ENCODE data around the gene MRLN.
"Not testable (repeated sequence)": the region's sequence is repeated elsewhere in the genome, so short reads cannot be mapped to it uniquely, and the experiment has no call there.

Gene MRLN

DNA sequence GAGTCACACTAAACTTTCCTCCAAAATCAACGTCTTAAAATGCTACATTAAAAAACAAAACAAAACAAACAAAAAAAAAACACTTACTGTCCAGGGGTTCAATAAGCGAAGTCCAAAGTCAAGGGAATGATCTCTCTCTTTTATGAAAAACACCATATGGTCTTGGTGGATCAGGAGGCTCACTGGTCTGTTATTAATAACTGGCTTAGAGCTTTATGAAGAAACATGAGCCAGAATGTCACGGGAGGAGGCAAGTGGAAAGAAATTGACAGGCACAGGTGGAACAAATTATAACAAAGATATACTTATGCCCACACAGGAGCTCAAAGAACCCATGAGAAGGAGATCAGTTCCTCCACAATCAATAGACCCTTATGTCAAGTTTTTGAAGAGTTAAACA is at the start of gene MRLN:
MRLN (minus strand) TSS at position 189 of the 400 bp plus-strand sequence.
- Histone ChIP-seq H3K36me3 (ENCODE audit: control insufficient read depth in 2 of 2, insufficient read depth in 2 of 2, low read length in 2 of 2) (no peaks in the 10 kb centered on the region), H3K4me3 (ENCODE audit: low read length in 2 of 2) (no peak within 1 kb of the TSS), H3K4me1 (ENCODE audit: control insufficient read depth in 2 of 2, insufficient read depth in 2 of 2, low read length in 2 of 2) (peaks cover 0 to 5% of the 10 kb centered on the region in 2 donors), H3K9ac (ENCODE audit: low read depth in 1 of 2, low read length in 2 of 2) (no peak within 1 kb of the TSS), H3K27ac (ENCODE audit: low read depth in 2 of 2, low read length in 2 of 2) (no peak within 1 kb of the TSS), H3K27me3 (ENCODE audit: control insufficient read depth in 2 of 2, insufficient read depth in 2 of 2, low read length in 2 of 2) (no peaks in the 10 kb centered on the region), H3K9me3 (ENCODE audit: control insufficient read depth in 2 of 2, low read length in 2 of 2) (no peaks in the 10 kb centered on the region)

DNA sequence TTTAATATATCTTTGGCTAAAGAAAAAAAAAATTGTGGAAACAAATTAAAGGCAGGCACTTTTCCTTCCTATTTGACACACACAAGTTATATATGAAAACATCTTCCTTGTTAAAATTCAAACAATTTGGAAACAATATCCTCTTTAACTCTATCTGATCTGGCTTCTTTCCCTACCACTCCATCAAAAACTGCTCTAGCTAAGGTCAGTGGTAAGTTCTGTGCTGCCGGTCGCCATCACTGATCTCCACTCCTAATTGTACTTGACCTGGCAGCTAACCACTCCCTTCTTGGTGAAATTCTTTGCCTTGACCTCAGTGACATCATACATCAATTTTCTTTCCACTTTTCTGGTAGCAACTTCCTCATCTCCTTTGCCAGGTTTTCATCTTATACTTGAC is 47.9 kb upstream of the MRLN start:
- H3K9ac ChIP-seq (ENCODE audit: low read depth in 1 of 2, low read length in 2 of 2) = no peak overlapping the region
- no peaks in the 10 kb centered on the region for H3K9me3 ChIP-seq (ENCODE audit: control insufficient read depth in 2 of 2, low read length in 2 of 2)
- peaks cover 36 to 42% of the 10 kb centered on the region in 2 donors for H3K36me3 ChIP-seq (ENCODE audit: control insufficient read depth in 2 of 2, insufficient read depth in 2 of 2, low read length in 2 of 2)
- no peaks in the 10 kb centered on the region for H3K4me1 ChIP-seq (ENCODE audit: control insufficient read depth in 2 of 2, insufficient read depth in 2 of 2, low read length in 2 of 2)
- H3K27me3 ChIP-seq (ENCODE audit: control insufficient read depth in 2 of 2, insufficient read depth in 2 of 2, low read length in 2 of 2) = no peaks in the 10 kb centered on the region
- H3K4me3 ChIP-seq (ENCODE audit: low read length in 2 of 2) = no peak overlapping the region
- H3K27ac ChIP-seq (ENCODE audit: low read depth in 2 of 2, low read length in 2 of 2) = no peak overlapping the region

DNA sequence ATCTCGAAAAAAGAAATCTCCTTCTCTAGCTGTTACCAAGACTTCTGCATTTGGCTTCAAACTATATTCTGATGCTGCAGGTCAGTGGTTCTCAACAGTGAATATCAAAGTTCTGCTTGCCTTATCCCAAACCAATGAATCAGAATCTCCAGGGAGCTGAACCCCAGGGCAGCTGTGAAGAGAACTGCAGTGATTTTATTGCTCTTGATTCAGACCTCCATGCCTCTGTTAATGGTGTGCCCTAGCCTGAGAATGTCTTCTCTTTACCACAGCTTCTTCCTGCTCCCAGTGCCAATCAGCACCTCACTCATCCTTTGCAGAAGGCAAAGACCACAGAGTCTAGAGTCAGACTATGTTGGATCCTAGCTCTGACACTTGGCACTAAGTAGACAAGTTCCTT is 46.2 kb upstream of the MRLN start:
- peaks cover 24 to 38% of the 10 kb centered on the region in 2 donors for H3K36me3 ChIP-seq (ENCODE audit: control insufficient read depth in 2 of 2, insufficient read depth in 2 of 2, low read length in 2 of 2)
- H3K27me3 ChIP-seq (ENCODE audit: control insufficient read depth in 2 of 2, insufficient read depth in 2 of 2, low read length in 2 of 2) = no peaks in the 10 kb centered on the region
- no peak overlapping the region for H3K9ac ChIP-seq (ENCODE audit: low read depth in 1 of 2, low read length in 2 of 2)
- H3K9me3 ChIP-seq (ENCODE audit: control insufficient read depth in 2 of 2, low read length in 2 of 2) = no peaks in the 10 kb centered on the region
- no peak overlapping the region for H3K27ac ChIP-seq (ENCODE audit: low read depth in 2 of 2, low read length in 2 of 2)
- no peak overlapping the region for H3K4me3 ChIP-seq (ENCODE audit: low read length in 2 of 2)
- no peaks in the 10 kb centered on the region for H3K4me1 ChIP-seq (ENCODE audit: control insufficient read depth in 2 of 2, insufficient read depth in 2 of 2, low read length in 2 of 2)

DNA sequence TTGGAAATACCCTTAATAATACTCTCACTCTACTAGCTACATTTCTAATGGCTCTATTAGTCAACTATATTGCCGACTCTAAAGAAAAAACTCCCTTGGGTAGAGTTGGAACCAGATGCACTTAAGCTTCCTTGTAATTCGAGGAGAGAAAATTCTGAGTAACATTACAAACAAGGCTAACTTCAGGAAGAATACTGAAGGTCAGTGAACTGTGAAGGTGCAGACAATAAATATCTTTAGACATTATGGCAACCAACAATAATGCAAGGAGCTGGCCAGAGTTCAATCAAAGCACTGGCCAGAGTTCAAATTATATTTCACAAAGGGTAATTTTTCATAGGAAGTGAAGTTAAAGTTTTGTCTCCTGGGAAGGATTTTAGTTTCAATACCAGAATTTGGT is 40.7 kb upstream of the MRLN start:
- H3K36me3 ChIP-seq (ENCODE audit: control insufficient read depth in 2 of 2, insufficient read depth in 2 of 2, low read length in 2 of 2) = peaks cover 21 to 42% of the 10 kb centered on the region in 2 donors
- no peak overlapping the region for H3K4me3 ChIP-seq (ENCODE audit: low read length in 2 of 2)
- no peak overlapping the region for H3K27ac ChIP-seq (ENCODE audit: low read depth in 2 of 2, low read length in 2 of 2)
- no peaks in the 10 kb centered on the region for H3K27me3 ChIP-seq (ENCODE audit: control insufficient read depth in 2 of 2, insufficient read depth in 2 of 2, low read length in 2 of 2)
- no peaks in the 10 kb centered on the region for H3K9me3 ChIP-seq (ENCODE audit: control insufficient read depth in 2 of 2, low read length in 2 of 2)
- H3K9ac ChIP-seq (ENCODE audit: low read depth in 1 of 2, low read length in 2 of 2) = no peak overlapping the region
- peaks cover 0 to 6% of the 10 kb centered on the region in 2 donors for H3K4me1 ChIP-seq (ENCODE audit: control insufficient read depth in 2 of 2, insufficient read depth in 2 of 2, low read length in 2 of 2)

DNA sequence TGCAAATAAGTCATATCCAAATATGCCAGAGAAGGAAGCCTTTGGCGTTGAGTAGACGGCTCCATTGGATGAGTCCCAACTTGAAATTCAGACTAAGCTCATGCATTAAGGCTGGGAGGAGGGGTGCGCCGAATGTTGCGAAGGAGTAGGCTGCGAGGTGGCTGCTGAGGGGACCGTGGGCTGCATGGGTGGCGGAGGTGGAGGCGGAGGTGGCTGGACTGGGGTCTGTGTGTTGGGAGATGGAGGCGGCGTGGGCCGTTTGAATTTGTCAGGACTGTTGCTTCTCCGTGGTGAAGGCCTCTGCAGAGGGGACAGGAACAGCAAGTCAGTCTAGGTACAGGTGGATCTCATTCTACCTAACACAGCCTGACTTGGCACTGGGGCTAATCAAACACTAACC is 39.6 kb upstream of the MRLN start:
- Histone ChIP-seq H3K36me3 (ENCODE audit: control insufficient read depth in 2 of 2, insufficient read depth in 2 of 2, low read length in 2 of 2) (peaks cover 21 to 40% of the 10 kb centered on the region in 2 donors), H3K27ac (ENCODE audit: low read depth in 2 of 2, low read length in 2 of 2) (no peak overlapping the region)

DNA sequence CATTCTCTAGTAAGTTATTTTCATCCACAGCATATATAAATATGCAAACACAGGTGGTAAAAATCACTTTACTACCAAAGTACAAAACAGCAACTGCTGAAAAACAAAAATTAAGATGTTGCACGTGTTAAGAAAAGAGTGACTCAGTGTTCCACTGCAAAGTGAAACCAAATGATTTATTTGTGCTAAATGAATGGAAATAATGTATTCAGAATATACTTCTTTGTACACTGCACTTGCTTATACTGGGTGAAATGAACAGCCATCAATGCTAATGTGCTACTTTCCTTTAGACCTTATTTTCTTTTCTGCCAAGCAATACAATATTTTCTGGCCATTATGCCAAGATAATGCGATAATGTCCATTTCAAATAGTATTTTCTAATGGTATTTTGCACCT is 38.3 kb upstream of the MRLN start:
- no peak overlapping the region for H3K4me3 ChIP-seq (ENCODE audit: low read length in 2 of 2)
- no peaks in the 10 kb centered on the region for H3K9me3 ChIP-seq (ENCODE audit: control insufficient read depth in 2 of 2, low read length in 2 of 2)
- no peak overlapping the region for H3K9ac ChIP-seq (ENCODE audit: low read depth in 1 of 2, low read length in 2 of 2)
- peaks cover 17 to 32% of the 10 kb centered on the region in 2 donors for H3K36me3 ChIP-seq (ENCODE audit: control insufficient read depth in 2 of 2, insufficient read depth in 2 of 2, low read length in 2 of 2)
- no peak overlapping the region for H3K27ac ChIP-seq (ENCODE audit: low read depth in 2 of 2, low read length in 2 of 2)
- H3K27me3 ChIP-seq (ENCODE audit: control insufficient read depth in 2 of 2, insufficient read depth in 2 of 2, low read length in 2 of 2) = no peaks in the 10 kb centered on the region
- H3K4me1 ChIP-seq (ENCODE audit: control insufficient read depth in 2 of 2, insufficient read depth in 2 of 2, low read length in 2 of 2) = peaks cover 0 to 6% of the 10 kb centered on the region in 2 donors

More for the DNA sequence above, 39.6 kb upstream of the MRLN start:
- H3K4me3 ChIP-seq (ENCODE audit: low read length in 2 of 2) = no peak overlapping the region
- peaks cover 0 to 6% of the 10 kb centered on the region in 2 donors for H3K4me1 ChIP-seq (ENCODE audit: control insufficient read depth in 2 of 2, insufficient read depth in 2 of 2, low read length in 2 of 2)
- H3K9ac ChIP-seq (ENCODE audit: low read depth in 1 of 2, low read length in 2 of 2) = no peak overlapping the region
- no peaks in the 10 kb centered on the region for H3K9me3 ChIP-seq (ENCODE audit: control insufficient read depth in 2 of 2, low read length in 2 of 2)
- no peaks in the 10 kb centered on the region for H3K27me3 ChIP-seq (ENCODE audit: control insufficient read depth in 2 of 2, insufficient read depth in 2 of 2, low read length in 2 of 2)

DNA sequence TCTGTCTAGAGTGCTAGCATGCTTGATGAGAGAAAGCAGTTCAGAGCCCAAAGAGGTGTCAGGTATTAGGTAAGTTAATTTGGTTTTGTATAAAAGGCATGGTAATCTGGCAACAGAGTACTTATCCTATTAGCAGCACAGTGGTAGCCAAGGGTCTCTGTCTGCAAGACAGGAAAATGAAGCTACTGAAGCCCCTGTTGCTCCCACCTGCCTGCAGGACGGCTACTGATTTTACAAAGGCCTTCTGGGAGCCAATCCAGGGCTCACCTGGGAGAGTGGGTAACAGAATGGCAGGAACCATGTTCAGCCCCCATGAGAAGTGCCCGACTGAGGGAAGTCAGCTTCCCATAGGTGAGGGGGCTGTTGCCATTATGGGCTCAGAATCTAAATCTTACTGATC is 36.8 kb upstream of the MRLN start:
- H3K4me1 ChIP-seq (ENCODE audit: control insufficient read depth in 2 of 2, insufficient read depth in 2 of 2, low read length in 2 of 2); H3K27ac ChIP-seq (ENCODE audit: low read depth in 2 of 2, low read length in 2 of 2); H3K9ac ChIP-seq (ENCODE audit: low read depth in 1 of 2, low read length in 2 of 2); H3K9me3 ChIP-seq (ENCODE audit: control insufficient read depth in 2 of 2, low read length in 2 of 2); H3K27me3 ChIP-seq (ENCODE audit: control insufficient read depth in 2 of 2, insufficient read depth in 2 of 2, low read length in 2 of 2); H3K4me3 ChIP-seq (ENCODE audit: low read length in 2 of 2): not testable (repeated sequence)
- peaks cover 17 to 28% of the 10 kb centered on the region in 2 donors for H3K36me3 ChIP-seq (ENCODE audit: control insufficient read depth in 2 of 2, insufficient read depth in 2 of 2, low read length in 2 of 2)

DNA sequence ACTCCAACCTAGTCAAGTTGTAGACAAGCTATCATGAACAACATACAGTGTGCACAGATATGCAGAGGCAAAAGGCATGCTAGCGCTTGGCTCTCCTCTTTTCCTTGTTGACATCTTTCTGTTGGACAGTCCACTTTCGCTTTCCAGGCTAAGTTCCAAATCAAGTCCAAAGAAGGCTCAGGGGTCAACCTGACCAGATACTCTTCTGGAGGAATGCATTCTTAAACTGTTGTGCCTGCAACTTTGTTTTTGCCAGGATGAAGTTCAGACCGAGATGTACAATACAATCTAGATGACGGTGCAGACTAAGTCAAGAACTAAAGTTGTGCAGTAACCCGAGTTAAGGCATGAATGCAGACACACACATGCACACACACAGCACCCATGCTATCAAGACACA is 35.7 kb upstream of the MRLN start:
- not testable (repeated sequence) for H3K9me3 ChIP-seq (ENCODE audit: control insufficient read depth in 2 of 2, low read length in 2 of 2); H3K27me3 ChIP-seq (ENCODE audit: control insufficient read depth in 2 of 2, insufficient read depth in 2 of 2, low read length in 2 of 2); H3K9ac ChIP-seq (ENCODE audit: low read depth in 1 of 2, low read length in 2 of 2); H3K4me3 ChIP-seq (ENCODE audit: low read length in 2 of 2); H3K27ac ChIP-seq (ENCODE audit: low read depth in 2 of 2, low read length in 2 of 2); H3K4me1 ChIP-seq (ENCODE audit: control insufficient read depth in 2 of 2, insufficient read depth in 2 of 2, low read length in 2 of 2)
- H3K36me3 ChIP-seq (ENCODE audit: control insufficient read depth in 2 of 2, insufficient read depth in 2 of 2, low read length in 2 of 2) = peaks cover 12 to 23% of the 10 kb centered on the region in 2 donors

DNA sequence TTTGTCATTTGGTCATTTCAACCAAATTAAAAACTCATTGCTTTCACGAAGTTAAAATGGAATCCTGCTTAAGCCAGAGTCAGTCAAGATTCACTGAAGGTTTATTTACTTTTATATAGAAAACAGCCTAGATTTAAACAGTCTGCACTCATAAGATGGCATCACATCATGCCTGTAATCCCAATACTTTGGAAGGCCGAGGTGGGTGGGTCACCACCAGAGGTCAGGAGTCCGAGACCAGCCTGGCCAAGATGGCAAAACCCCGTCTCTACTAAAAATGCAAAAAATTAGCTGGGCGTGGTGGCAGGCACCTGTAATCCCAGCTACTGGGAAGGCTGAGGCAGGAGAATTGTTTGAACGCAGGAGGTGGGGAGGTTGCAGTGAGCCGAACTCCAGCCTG is 33.8 kb upstream of the MRLN start:
- not testable (repeated sequence) for H3K9me3 ChIP-seq (ENCODE audit: control insufficient read depth in 2 of 2, low read length in 2 of 2); H3K4me1 ChIP-seq (ENCODE audit: control insufficient read depth in 2 of 2, insufficient read depth in 2 of 2, low read length in 2 of 2); H3K27ac ChIP-seq (ENCODE audit: low read depth in 2 of 2, low read length in 2 of 2); H3K36me3 ChIP-seq (ENCODE audit: control insufficient read depth in 2 of 2, insufficient read depth in 2 of 2, low read length in 2 of 2); H3K4me3 ChIP-seq (ENCODE audit: low read length in 2 of 2); H3K9ac ChIP-seq (ENCODE audit: low read depth in 1 of 2, low read length in 2 of 2); H3K27me3 ChIP-seq (ENCODE audit: control insufficient read depth in 2 of 2, insufficient read depth in 2 of 2, low read length in 2 of 2)

DNA sequence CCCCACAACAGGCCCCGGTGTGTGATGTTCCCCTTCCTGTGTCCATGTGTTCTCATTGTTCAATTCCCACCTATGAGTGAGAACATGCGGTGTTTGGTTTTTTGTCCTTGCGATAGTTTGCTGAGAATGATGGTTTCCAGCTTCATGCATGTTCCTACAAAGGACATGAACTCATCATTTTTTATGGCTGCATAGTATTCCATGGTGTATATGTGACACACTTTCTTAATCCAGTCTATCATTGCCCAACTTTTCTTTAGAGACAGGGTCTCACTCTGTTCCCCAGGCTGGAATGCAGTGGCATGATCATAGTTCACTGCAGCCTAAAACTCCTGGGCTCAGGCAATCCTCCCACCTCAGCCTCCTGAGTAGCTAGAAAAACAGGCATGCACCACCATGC is 32.2 kb upstream of the MRLN start:
- H3K27ac ChIP-seq (ENCODE audit: low read depth in 2 of 2, low read length in 2 of 2); H3K36me3 ChIP-seq (ENCODE audit: control insufficient read depth in 2 of 2, insufficient read depth in 2 of 2, low read length in 2 of 2); H3K9ac ChIP-seq (ENCODE audit: low read depth in 1 of 2, low read length in 2 of 2); H3K4me1 ChIP-seq (ENCODE audit: control insufficient read depth in 2 of 2, insufficient read depth in 2 of 2, low read length in 2 of 2); H3K27me3 ChIP-seq (ENCODE audit: control insufficient read depth in 2 of 2, insufficient read depth in 2 of 2, low read length in 2 of 2); H3K4me3 ChIP-seq (ENCODE audit: low read length in 2 of 2); H3K9me3 ChIP-seq (ENCODE audit: control insufficient read depth in 2 of 2, low read length in 2 of 2): not testable (repeated sequence)

DNA sequence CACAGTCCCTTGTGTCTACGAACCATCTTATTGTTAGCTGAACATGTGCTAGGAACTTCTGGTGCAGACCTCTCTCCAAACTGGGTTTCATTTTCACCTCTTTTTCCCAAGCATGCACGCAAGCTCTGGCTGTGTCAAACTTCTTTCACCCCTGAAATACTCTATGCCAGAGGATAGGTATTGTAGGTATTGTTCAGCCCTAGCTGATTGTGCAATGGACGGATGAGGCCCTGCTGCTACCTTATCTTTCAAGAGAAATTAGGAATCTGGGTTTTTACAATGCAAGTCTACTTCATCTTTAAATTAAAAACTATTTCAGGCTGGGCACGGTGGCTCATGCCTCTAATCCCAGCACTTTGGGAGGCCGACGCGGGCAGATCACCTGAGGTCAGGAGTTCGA is 28.3 kb upstream of the MRLN start:
- Histone ChIP-seq H3K9ac (ENCODE audit: low read depth in 1 of 2, low read length in 2 of 2) (no peak overlapping the region), H3K36me3 (ENCODE audit: control insufficient read depth in 2 of 2, insufficient read depth in 2 of 2, low read length in 2 of 2) (no peaks in the 10 kb centered on the region), H3K9me3 (ENCODE audit: control insufficient read depth in 2 of 2, low read length in 2 of 2) (no peaks in the 10 kb centered on the region), H3K4me1 (ENCODE audit: control insufficient read depth in 2 of 2, insufficient read depth in 2 of 2, low read length in 2 of 2) (no peaks in the 10 kb centered on the region), H3K27me3 (ENCODE audit: control insufficient read depth in 2 of 2, insufficient read depth in 2 of 2, low read length in 2 of 2) (no peaks in the 10 kb centered on the region), H3K27ac (ENCODE audit: low read depth in 2 of 2, low read length in 2 of 2) (no peak overlapping the region), H3K4me3 (ENCODE audit: low read length in 2 of 2) (no peak overlapping the region)
